HG03025 (cell line): Measurements from ENCODE around the gene AADACL4.
"Not testable (repeated sequence)": the region's sequence is repeated elsewhere in the genome, so short reads cannot be mapped to it uniquely, and the experiment has no call there.

Experiments
- ATAC-seq: cut with Tn5 transposase; IDR thresholded peaks from one replicate; pipeline ENCODE4 v1.9.1; 2021; ENCODE audit warnings: mild to moderate bottlenecking, moderate library complexity; ENCODE audit not compliant: unreplicated experiment, low FRiP score

Gene AADACL4

DNA sequence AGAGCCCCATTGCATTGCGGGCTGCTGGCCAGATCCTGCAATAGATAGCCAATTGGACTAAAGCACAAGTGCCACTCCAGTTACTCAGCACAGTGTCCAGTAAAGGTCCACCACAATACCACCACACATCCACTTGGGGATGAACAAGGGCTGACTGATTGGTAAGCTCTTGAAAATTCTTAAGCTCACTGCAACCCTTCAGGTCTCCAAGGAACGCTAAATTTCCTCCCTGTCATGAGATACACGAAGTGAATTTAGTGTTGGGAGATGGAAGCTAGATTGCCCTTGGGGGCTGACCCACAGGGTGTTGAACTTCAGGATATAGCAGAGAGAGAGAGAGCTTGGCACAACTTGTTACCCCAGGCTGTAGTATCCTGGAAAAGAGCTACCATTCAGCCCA is 62.2 kb downstream of the AADACL4 start:
- ATAC-seq, result no peak

DNA sequence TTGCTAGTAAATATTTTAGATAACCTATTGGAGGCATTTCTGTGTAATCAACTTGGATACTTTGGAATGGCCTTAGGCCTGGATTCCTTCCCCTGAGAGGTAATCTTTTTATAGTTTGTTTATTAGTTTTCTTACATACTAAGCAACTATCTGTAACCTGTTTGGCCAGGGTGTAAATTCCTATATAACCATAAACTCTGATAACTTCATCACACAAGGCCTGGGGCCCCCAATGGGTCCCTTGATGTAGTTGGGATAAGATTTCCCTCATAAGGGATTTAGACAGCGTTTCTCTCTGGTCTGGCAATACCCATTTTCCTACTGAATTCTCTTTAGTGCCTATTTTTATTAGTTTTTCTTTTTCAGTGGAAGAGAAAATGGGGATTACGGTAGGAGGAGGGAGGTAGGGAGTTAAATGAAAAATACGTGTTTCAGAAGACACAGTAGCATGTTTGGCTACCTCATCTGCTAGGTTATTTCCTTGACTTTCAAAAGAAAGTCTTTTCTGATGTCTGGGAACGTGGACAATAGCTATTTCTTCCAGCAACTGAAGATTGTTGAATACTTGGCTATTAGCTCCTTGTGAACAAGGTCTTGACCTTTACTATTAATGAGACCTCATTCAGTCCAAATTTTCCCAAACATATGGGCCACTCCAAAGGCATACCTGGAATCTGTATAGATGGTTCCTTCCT is 64.7 kb downstream of the AADACL4 start:
- no peak for ATAC-seq

DNA sequence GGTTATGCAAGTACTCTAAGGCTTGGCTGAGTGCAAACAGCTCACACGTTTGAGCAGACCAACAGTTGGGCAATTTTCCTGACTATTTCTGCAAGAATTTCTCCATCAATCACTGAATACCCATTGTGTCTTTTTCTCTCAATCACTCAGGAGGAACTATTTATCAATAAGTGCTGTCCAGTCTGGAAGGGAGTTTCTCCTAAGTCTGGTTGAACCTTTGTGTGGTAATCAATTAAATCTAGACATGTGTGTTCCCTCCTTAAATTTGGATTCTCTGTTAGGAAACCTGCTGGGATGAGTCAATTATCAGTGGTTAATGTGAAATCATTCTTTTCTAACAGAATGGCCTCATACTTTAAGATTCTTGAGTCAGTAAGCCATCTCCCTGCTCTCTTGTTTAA is 65.2 kb downstream of the AADACL4 start:
- no peak for ATAC-seq

DNA sequence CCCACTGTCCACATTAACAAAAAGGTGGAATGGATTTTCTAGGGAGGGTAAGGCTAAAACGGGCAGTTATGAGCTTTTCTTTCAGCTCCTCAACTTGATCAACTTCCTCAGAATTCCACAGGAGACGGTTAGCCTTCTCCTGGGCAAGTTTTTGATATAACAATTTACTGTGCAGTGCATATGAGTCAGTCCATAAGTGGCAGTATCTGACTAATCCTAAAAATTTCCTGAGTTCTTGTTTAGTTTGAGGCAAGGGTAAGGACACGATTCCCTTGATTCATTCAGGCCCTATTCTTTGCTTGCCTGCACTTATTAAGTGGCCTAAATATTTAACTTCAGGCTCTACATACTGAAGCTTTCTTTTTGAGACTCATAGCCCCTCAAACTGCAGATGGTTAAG is 65.8 kb downstream of the AADACL4 start:
- ATAC-seq, result no peak

DNA sequence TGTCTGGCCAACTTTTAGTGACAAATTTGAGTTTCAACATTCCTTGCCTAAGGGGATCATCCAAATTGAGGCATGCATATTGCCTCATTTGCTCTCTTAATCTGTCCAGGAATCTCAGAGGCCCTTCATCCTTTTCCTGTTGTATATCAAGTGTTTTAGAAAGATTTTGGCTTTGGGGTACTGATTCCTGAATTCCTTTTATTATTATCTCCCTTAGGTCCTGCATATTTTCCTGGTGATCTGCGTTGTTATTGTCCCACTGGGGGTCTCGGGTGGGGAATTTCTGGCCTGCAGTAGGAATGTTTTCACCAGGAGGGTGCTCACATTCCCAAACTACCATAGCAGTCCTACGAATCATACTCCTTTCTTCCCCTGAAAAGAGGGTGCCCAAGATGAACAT is 67.7 kb downstream of the AADACL4 start:
- no peak for ATAC-seq

DNA sequence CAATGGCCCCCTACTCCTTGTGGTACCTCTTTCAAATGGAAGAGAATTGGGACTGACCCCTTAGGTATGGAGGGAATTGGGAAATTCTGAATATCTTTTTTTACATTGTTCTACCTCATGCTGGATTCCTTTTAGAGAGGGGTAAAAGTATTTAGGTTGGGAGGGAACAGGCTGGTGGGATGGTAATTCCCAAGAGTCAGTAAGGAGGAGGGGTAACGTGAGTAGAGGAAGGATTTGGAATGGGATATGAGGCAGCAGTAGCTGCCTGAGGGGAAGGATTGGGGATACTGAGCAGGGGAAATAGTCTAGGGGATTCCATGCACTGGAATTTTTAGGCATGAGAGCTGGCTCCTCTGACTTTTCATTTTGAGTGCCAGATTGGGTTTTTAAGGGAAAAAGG is 68.2 kb downstream of the AADACL4 start:
- ATAC-seq, result no peak

DNA sequence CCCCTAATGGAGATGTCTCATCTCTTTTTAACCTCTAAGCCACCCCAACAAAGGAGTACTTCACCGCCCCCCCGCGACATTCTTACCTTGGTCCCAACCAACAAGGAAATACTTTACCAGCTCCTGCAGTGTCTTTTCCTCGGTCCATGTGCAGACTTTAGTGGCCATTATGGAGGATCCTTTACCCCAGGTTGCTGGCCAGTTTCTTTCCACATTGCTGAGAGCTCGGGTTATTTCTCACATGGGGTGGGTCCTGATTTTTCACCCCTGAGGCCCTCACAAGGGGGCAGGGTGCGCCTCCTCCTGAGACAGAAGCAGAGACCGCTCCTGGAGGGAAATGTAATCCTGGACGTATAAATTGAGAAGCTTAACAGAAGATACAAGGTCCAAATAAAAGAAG is 69.0 kb downstream of the AADACL4 start:
- ATAC-seq, result no peak

DNA sequence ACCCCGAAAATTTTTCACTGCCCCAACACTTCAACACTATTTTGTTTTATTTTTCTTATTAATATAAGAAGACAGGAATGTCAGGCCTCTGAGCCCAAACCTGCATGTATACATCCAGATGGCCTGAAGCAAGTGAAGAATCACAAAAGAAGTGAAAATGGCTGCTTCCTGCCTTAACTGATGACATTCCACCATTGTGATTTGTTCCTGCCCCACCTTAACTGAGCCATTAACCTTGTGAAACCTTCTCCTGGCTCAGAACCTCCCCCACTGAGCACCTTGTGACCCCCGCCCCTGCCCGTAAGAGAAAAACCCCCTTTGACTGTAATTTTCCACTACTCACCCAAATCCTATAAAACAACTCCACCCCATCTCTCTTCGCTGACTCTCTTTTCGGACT is 69.8 kb downstream of the AADACL4 start:
- not testable (repeated sequence) for ATAC-seq

DNA sequence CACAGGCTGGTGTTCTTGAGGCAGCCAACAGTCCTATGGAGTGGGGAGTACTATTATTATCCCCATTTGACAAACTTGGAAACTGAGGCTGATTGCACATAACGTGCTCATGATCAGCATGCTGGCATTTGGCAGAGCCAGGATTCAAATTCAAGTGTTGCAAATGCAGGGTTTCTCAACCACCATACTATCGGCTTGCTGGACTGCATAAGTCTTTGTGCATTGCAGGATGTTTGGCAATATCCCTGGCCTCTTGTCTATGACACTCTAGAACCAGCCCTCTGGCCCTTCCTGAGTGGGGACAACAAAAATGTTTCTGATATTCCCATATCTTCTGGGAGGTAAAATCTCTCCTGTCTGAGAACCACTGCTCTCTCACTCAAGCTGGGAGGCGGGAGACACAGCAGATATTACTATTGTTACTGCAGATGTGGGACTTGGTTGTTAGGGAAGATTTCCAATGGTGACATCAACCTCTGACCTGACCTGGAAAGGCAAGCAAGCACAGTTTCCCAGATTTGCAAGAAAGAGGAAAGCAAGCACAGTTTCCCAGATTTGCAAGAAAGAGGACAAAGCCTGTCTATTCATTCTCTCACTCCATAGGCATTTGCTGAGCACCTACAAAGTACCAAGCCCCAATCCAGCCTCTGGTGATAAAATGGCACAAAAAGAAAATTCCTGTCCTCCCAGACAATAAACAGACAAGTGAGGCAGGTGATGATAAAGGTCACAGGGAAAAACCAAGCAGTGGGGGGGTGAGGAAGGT is 71.0 kb downstream of the AADACL4 start:
- ATAC-seq, result no peak

DNA sequence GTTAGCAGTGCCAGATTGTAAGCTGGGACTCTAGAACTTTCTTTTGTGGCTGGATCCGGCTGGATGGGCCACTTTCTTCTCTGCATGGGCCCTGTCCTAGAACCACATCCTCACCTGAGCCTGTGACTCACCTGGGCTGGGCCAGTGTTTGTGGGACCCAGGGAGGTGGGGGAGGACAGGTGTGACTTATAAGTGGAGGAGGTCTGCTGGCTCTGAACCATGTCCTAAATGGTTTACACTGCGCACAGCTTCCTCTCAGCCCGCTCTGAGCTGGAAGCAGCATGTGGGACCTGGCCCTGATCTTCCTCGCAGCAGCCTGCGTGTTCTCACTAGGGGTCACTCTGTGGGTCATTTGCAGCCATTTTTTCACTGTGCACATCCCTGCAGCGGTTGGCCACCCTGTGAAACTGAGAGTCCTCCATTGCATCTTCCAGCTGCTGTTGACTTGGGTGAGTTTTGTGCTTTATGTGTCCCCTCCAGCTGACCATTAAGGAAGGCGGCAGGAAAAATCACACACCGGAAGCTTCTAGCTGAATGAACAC is 72.1 kb downstream of the AADACL4 start, which contains the start of gene AADACL3:
Gene AADACL3, plus strand, starts transcription at position 215 of the 542 bp plus-strand sequence. Its CDS starts 67 bp downstream, at position 282.
- no peak for ATAC-seq
